Measurements from ENCODE around the gene VPS72.
"Not testable (repeated sequence)": the region's sequence is repeated elsewhere in the genome, so short reads cannot be mapped to it uniquely, and the experiment has no call there.

The VPS72 gene

GRCh38 chr1:151193856-151194255 lies 3.9 kb upstream of the VPS72 start:
- no peak for DNase-seq (ENCODE audit: low read depth in 1 of 2, low spot score in 1 of 2)
- Histone ChIP-seq H3K27ac (replicated peaks) (no peak overlapping the region), H3K4me3 (replicated peaks; ENCODE audit: insufficient read depth, low read length) (no peak overlapping the region), H3K27me3 (ENCODE audit: insufficient read depth, poor library complexity, severe bottlenecking) (no peaks in the 10 kb centered on the region)
- TF ChIP-seq CTCF (IDR thresholded peaks at IDR 0.05; ENCODE audit: insufficient read depth, low read length): no peak
- TF ChIP-seq REST (IDR thresholded peaks at IDR 0.05; ENCODE audit: insufficient replicate concordance, low read depth): no peak
- TF ChIP-seq POLR2AphosphoS5 (IDR thresholded peaks at IDR 0.05; ENCODE audit: low read depth): no peak
- no peak for TF ChIP-seq SPI1 (IDR thresholded peaks at IDR 0.05; ENCODE audit: borderline replicate concordance, low read depth)
- TF ChIP-seq GABPA (IDR thresholded peaks at IDR 0.05; ENCODE audit: low read depth): no peak

GRCh38 chr1:151193304-151193703 lies 3.3 kb upstream of the VPS72 start:
- Histone ChIP-seq H3K27me3 (ENCODE audit: insufficient read depth, poor library complexity, severe bottlenecking) (no peaks in the 10 kb centered on the region), H3K27ac (replicated peaks) (no peak overlapping the region), H3K4me3 (replicated peaks; ENCODE audit: insufficient read depth, low read length) (no peak overlapping the region)
- TF ChIP-seq CTCF (IDR thresholded peaks at IDR 0.05; ENCODE audit: insufficient read depth, low read length) (no peak), REST (IDR thresholded peaks at IDR 0.05; ENCODE audit: insufficient replicate concordance, low read depth) (no peak), GABPA (IDR thresholded peaks at IDR 0.05; ENCODE audit: low read depth) (no peak), POLR2AphosphoS5 (IDR thresholded peaks at IDR 0.05; ENCODE audit: low read depth) (no peak), SPI1 (IDR thresholded peaks at IDR 0.05; ENCODE audit: borderline replicate concordance, low read depth) (no peak)
- no peak for DNase-seq (ENCODE audit: low read depth in 1 of 2, low spot score in 1 of 2)

GRCh38 chr1:151192047-151192446 lies 2.0 kb upstream of the VPS72 start:
- Histone ChIP-seq H3K4me3 (replicated peaks; ENCODE audit: insufficient read depth, low read length) (no peak overlapping the region), H3K27ac (replicated peaks) (no peak overlapping the region), H3K27me3 (ENCODE audit: insufficient read depth, poor library complexity, severe bottlenecking) (no peaks in the 10 kb centered on the region)
- TF ChIP-seq POLR2AphosphoS5 (IDR thresholded peaks at IDR 0.05; ENCODE audit: low read depth) (no peak), SPI1 (IDR thresholded peaks at IDR 0.05; ENCODE audit: borderline replicate concordance, low read depth) (no peak), REST (IDR thresholded peaks at IDR 0.05; ENCODE audit: insufficient replicate concordance, low read depth) (no peak), GABPA (IDR thresholded peaks at IDR 0.05; ENCODE audit: low read depth) (no peak), CTCF (IDR thresholded peaks at IDR 0.05; ENCODE audit: insufficient read depth, low read length) (no peak)
- no peak for DNase-seq (ENCODE audit: low read depth in 1 of 2, low spot score in 1 of 2)

GRCh38 chr1:151188667-151189066 lies 1.3 kb downstream of the VPS72 start:
- H3K27ac ChIP-seq (replicated peaks); DNase-seq (ENCODE audit: low read depth in 1 of 2, low spot score in 1 of 2); H3K27me3 ChIP-seq (ENCODE audit: insufficient read depth, poor library complexity, severe bottlenecking): not testable (repeated sequence)
- peak overlapping the region; percentile 79 for H3K4me3 ChIP-seq (replicated peaks; ENCODE audit: insufficient read depth, low read length)

All from HL-60 (cell line).